LNCaP clone FGC (cell line): ENCODE measurements around the gene NR3C1.

Source experiments
- DNase-seq: peaks from one replicate; pipeline ENCODE4 v3.0.0-alpha.2; 2011; ENCODE audit warnings: low read depth
- H3K4me3 ChIP-seq: 2 replicates; pipeline ENCODE4 v1.5.1; 2011; ENCODE audit warnings: mild to moderate bottlenecking, low read depth, low read length, control low read depth
- CTCF ChIP-seq: IDR thresholded peaks from 2 replicates; pipeline ENCODE4 v1.5.1; 2012; ENCODE audit warnings: mild to moderate bottlenecking; ENCODE audit not compliant: control insufficient read depth, insufficient read depth; ENCODE audit errors: extremely low read depth

NR3C1 gene

GRCh38 chr5:143239882-143240518 lies 163.5 kb downstream of the NR3C1 start:
- no peak for DNase-seq
- H3K4me3 ChIP-seq = no peak overlapping the region
- no peak for TF ChIP-seq CTCF

GRCh38 chr5:143238620-143239019 lies 164.9 kb downstream of the NR3C1 start:
- TF ChIP-seq CTCF = no peak
- no peak overlapping the region for H3K4me3 ChIP-seq
- no peak for DNase-seq

GRCh38 chr5:143237664-143238063 lies 165.8 kb downstream of the NR3C1 start:
- DNase-seq = no peak
- no peak overlapping the region for H3K4me3 ChIP-seq
- TF ChIP-seq CTCF = no peak

- TF ChIP-seq CTCF = no peak
- no peak for DNase-seq
These were observed 166.8 kb downstream of the NR3C1 start for GRCh38 chr5:143236682-143237081.

GRCh38 chr5:143235423-143235822 lies 168.1 kb downstream of the NR3C1 start:
- TF ChIP-seq CTCF = no peak
- DNase-seq = no peak
- no peak overlapping the region for H3K4me3 ChIP-seq

More at GRCh38 chr5:143236682-143237081, 166.8 kb downstream of the NR3C1 start:
- no peak overlapping the region for H3K4me3 ChIP-seq

- no peak for DNase-seq
- H3K4me3 ChIP-seq = no peak overlapping the region
- no peak for TF ChIP-seq CTCF
These were observed 169.2 kb downstream of the NR3C1 start for GRCh38 chr5:143234162-143234842.
